GM21528 (cell line): ENCODE data around the gene LBHD2.

Experiments used
- ATAC-seq: cut with Tn5 transposase; IDR thresholded peaks from one replicate; pipeline ENCODE4 v1.9.1; 2021; ENCODE audit warnings: mild to moderate bottlenecking, moderate library complexity; ENCODE audit not compliant: unreplicated experiment, low FRiP score

Gene LBHD2

GRCh38 chr14:103128631-103129300 is 44.8 kb downstream of the LBHD2 start:
- ATAC-seq: no peak

- no peak for ATAC-seq
These were observed 45.4 kb downstream of the LBHD2 start for GRCh38 chr14:103129301-103130016.

- ATAC-seq: no peak
These were observed 46.2 kb downstream of the LBHD2 start for GRCh38 chr14:103130017-103130764.

- ATAC-seq: no peak
These were observed 47.0 kb downstream of the LBHD2 start for GRCh38 chr14:103130965-103131364.

GRCh38 chr14:103131580-103131979 is 47.6 kb downstream of the LBHD2 start:
- no peak for ATAC-seq

GRCh38 chr14:103132381-103133209 is 48.6 kb downstream of the LBHD2 start:
- ATAC-seq: no peak

GRCh38 chr14:103133210-103134140 is 49.5 kb downstream of the LBHD2 start:
- ATAC-seq: no peak

GRCh38 chr14:103134405-103134804 is 50.4 kb downstream of the LBHD2 start:
- no peak for ATAC-seq

- ATAC-seq: no peak
These were observed 50.9 kb downstream of the LBHD2 start for GRCh38 chr14:103134919-103135318.

GRCh38 chr14:103135333-103136260 is 51.6 kb downstream of the LBHD2 start:
- ATAC-seq: no peak

GRCh38 chr14:103136388-103137271 is 52.6 kb downstream of the LBHD2 start:
- ATAC-seq: no peak

GRCh38 chr14:103137689-103138300 is 53.8 kb downstream of the LBHD2 start:
- no peak for ATAC-seq

- no peak for ATAC-seq
These were observed 54.5 kb downstream of the LBHD2 start for GRCh38 chr14:103138301-103139131.

- no peak for ATAC-seq
These were observed 55.4 kb downstream of the LBHD2 start for GRCh38 chr14:103139132-103140025.
